CD14-positive monocyte (primary cell): ENCODE results near the gene PMS1. TPM values are rescaled to one million over a fixed set of nuclear protein-coding genes. Genes with fewer than 3 reads are reported as not detected.
A peak's percentile ranks its signal among the peaks of the same experiment; 100 is the strongest.

Experiments used
- DNase-seq, 3 donors: peaks; one replicate each; pipeline ENCODE4 v3.0.0-alpha.2; 2011 to 2022
- H2AFZ ChIP-seq: 2 replicates; pipeline ENCODE4 v1.6.0; 2012; ENCODE audit warnings: mild to moderate bottlenecking, low read depth, low read length, inconsistent platforms; ENCODE audit not compliant: insufficient read depth, poor library complexity, severe bottlenecking
- H3K27ac ChIP-seq, 2 donors: 1 replicate in 1 of 2; 2 replicates in 1 of 2; pipeline ENCODE4 v1.5.1; 2012 to 2013; ENCODE audit warnings: low read length in 2 of 2, control low read depth in 1 of 2, inconsistent platforms in 1 of 2, low read depth in 1 of 2, mild to moderate bottlenecking in 1 of 2
- H3K27me3 ChIP-seq, 2 donors: one replicate each; pipeline versions ENCODE4 v1.6.0 to v1.6.1; 2011 to 2013; ENCODE audit warnings: low read length in 2 of 2; ENCODE audit not compliant: control insufficient read depth in 2 of 2, insufficient read depth in 2 of 2
- H3K36me3 ChIP-seq, 2 donors: replicated peaks in 1 of 2; 1 replicate in 1 of 2; 2 replicates in 1 of 2; pipeline versions ENCODE4 v1.5.1 to v1.6.1; 2012 to 2013; ENCODE audit warnings: low read length in 2 of 2, control low read depth in 1 of 2, inconsistent platforms in 1 of 2, mild to moderate bottlenecking in 1 of 2; ENCODE audit not compliant: insufficient read depth in 2 of 2, control insufficient read depth in 1 of 2
- H3K4me1 ChIP-seq, 2 donors: 1 replicate in 1 of 2; 2 replicates in 1 of 2; pipeline versions ENCODE4 v1.5.1 to v1.6.1; 2012 to 2013; ENCODE audit warnings: low read length in 2 of 2, control low read depth in 1 of 2, inconsistent platforms in 1 of 2, mild to moderate bottlenecking in 1 of 2, moderate library complexity in 1 of 2; ENCODE audit not compliant: insufficient read depth in 2 of 2, control insufficient read depth in 1 of 2
- H3K4me2 ChIP-seq: replicated peaks from 2 replicates; pipeline ENCODE3; 2012; ENCODE audit warnings: low read length, moderate library complexity, mild to moderate bottlenecking; ENCODE audit not compliant: poor library complexity, severe bottlenecking; ENCODE audit errors: extremely low read depth
- H3K4me3 ChIP-seq, 3 experiments: fragments of 200-600 bp in 1 of 3; sonication (generic) in 1 of 3; replicated peaks in 1 of 3; 1 replicate in 2 of 3; 2 replicates in 1 of 3; pipeline ENCODE4 v1.5.1; 2011 to 2013; ENCODE audit warnings: low read length in 3 of 3, mild to moderate bottlenecking in 3 of 3, control low read depth in 2 of 3, low read depth in 2 of 3, inconsistent platforms in 1 of 3, moderate library complexity in 1 of 3
- H3K79me2 ChIP-seq: 2 replicates; pipeline ENCODE4 v1.6.0; 2012; ENCODE audit warnings: mild to moderate bottlenecking, control low read depth, inconsistent platforms, low read length, moderate library complexity; ENCODE audit not compliant: insufficient read depth
- H3K9ac ChIP-seq: 2 replicates; pipeline ENCODE4 v1.6.0; 2017; ENCODE audit warnings: low read length, mild to moderate bottlenecking; ENCODE audit not compliant: insufficient read depth, poor library complexity, severe bottlenecking
- H3K9me3 ChIP-seq, 2 donors: replicated peaks in 1 of 2; 1 replicate in 1 of 2; 2 replicates in 1 of 2; pipeline versions ENCODE4 v1.5.1 to v1.6.1; 2012 to 2013; ENCODE audit warnings: low read length in 2 of 2, control low read depth in 1 of 2; ENCODE audit not compliant: control insufficient read depth in 1 of 2, insufficient read depth in 1 of 2
- H4K20me1 ChIP-seq: 2 replicates; pipeline ENCODE4 v1.6.0; 2012; ENCODE audit warnings: mild to moderate bottlenecking, low read length, control low read depth, moderate library complexity; ENCODE audit not compliant: insufficient read depth
- H3K27ac Mint-ChIP-seq, 7 donors: one replicate each; pipeline ENCODE4 v1.8.0; 2020; ENCODE audit warnings: mild to moderate bottlenecking in 7 of 7, mixed read lengths in 7 of 7, moderate library complexity in 6 of 7, inconsistent platforms in 2 of 7
- H3K27me3 Mint-ChIP-seq, 3 donors: one replicate each; pipeline ENCODE4 v1.8.0; 2021 to 2022; ENCODE audit warnings: low read depth in 3 of 3, mild to moderate bottlenecking in 3 of 3, mixed read lengths in 3 of 3, moderate library complexity in 3 of 3, inconsistent platforms in 1 of 3
- H3K36me3 Mint-ChIP-seq, 2 donors: one replicate each; pipeline ENCODE4 v1.8.0; 2020; ENCODE audit warnings: mixed read lengths in 2 of 2, inconsistent platforms in 1 of 2, mild to moderate bottlenecking in 1 of 2
- H3K4me1 Mint-ChIP-seq: one replicate; pipeline ENCODE4 v1.8.0; 2020; ENCODE audit warnings: mild to moderate bottlenecking, mixed read lengths
- H3K4me3 Mint-ChIP-seq, 2 donors: one replicate each; pipeline ENCODE4 v1.8.0; 2020; ENCODE audit warnings: mild to moderate bottlenecking in 2 of 2, mixed read lengths in 2 of 2, moderate library complexity in 1 of 2
- H3K9me3 Mint-ChIP-seq, 7 donors: one replicate each; pipeline ENCODE4 v1.8.0; 2020 to 2022; ENCODE audit warnings: mixed read lengths in 7 of 7, mild to moderate bottlenecking in 6 of 7, moderate library complexity in 6 of 7, inconsistent platforms in 2 of 7
- CTCF ChIP-seq: fragments of 200-600 bp; IDR thresholded peaks from one replicate; pipeline ENCODE4 v1.8.0; 2022; ENCODE audit warnings: antibody characterized with exemption, mild to moderate bottlenecking
- whole genome bisulfite sequencing: methylation state at CpG from one replicate; pipeline ENCODE4 v1.1.5; 2013; ENCODE audit warnings: missing lambda C conversion rate; ENCODE audit not compliant: insufficient coverage; 5-methylcytosine and 5-hydroxymethylcytosine counted together
- intact Hi-C, 2 donors: fragments of 100-400 bp; cut with micrococcal nuclease; formaldehyde crosslinking; loops; one replicate each; pipeline versions ENCODE4 v1.15.0 to v1.15.1; 2023
- polyA plus RNA-seq, 3 donors: library from polyadenylated mRNA; depleted of rRNA in 1 of 3; unstranded in 2 of 3; stranded (reverse) in 1 of 3; fragments of 300-500 nt in 2 of 3; fragments of >200 nt in 1 of 3; fragmentation: Illumina TruSeq in 2 of 3; gene quantifications; 1 replicate in 2 of 3; 2 replicates in 1 of 3; pipeline ENCODE4 v1.2.3, GENCODE V29; 2012 to 2021

Gene PMS1
- polyA plus RNA-seq, 3 donors: 3.7 to 7.8 (median 5.7) TPM

GRCh38 chr2:189794310-189794709 is 10.1 kb downstream of the PMS1 start:
- no peaks in the 10 kb centered on the region for H3K27me3 Mint-ChIP-seq
- H3K4me3 Mint-ChIP-seq: no peak overlapping the region
- H3K27ac ChIP-seq: no peak overlapping the region
- no peak overlapping the region for H3K9ac ChIP-seq
- H3K79me2 ChIP-seq: peaks cover 14% of the 10 kb centered on the region
- H3K9me3 Mint-ChIP-seq: no peaks in the 10 kb centered on the region
- peaks cover 36 to 61% of the 10 kb centered on the region in 2 donors for H3K36me3 ChIP-seq
- H3K9me3 ChIP-seq: no peaks in the 10 kb centered on the region
- H3K4me3 ChIP-seq: no peak overlapping the region
- no peak overlapping the region for H3K4me2 ChIP-seq
- no peak for DNase-seq
- H4K20me1 ChIP-seq: no peaks in the 10 kb centered on the region
- no peak overlapping the region for H2AFZ ChIP-seq
- TF ChIP-seq CTCF: no peak
- intact Hi-C loops: no loop called here
- H3K4me1 Mint-ChIP-seq: peaks cover 7% of the 10 kb centered on the region
- no CpG with 5 or more reads among the region's 1 CpG for WGBS
- no peak overlapping the region for H3K27ac Mint-ChIP-seq
- H3K36me3 Mint-ChIP-seq: peaks cover 35 to 36% of the 10 kb centered on the region in 2 donors
- H3K4me1 ChIP-seq: no peaks in the 10 kb centered on the region
- no peaks in the 10 kb centered on the region for H3K27me3 ChIP-seq

GRCh38 chr2:189797902-189798301 is 13.7 kb downstream of the PMS1 start:
- Histone ChIP-seq H3K9ac (peak overlapping the region; percentile 1), H3K36me3 (peaks cover 43 to 68% of the 10 kb centered on the region in 2 donors), H3K79me2 (no peaks in the 10 kb centered on the region), H3K4me2 (no peak overlapping the region), H3K4me1 (no peaks in the 10 kb centered on the region), H2AFZ (no peak overlapping the region), H3K4me3 (no peak overlapping the region), H3K27me3 (no peaks in the 10 kb centered on the region), H3K27ac (peak overlapping the region in 1 of 2 donors; percentile 14), H3K9me3 (no peaks in the 10 kb centered on the region), H4K20me1 (no peaks in the 10 kb centered on the region)
- intact Hi-C loops: no loop called here
- Mint-ChIP-seq H3K36me3 (peaks cover 34 to 39% of the 10 kb centered on the region in 2 donors), H3K27me3 (no peaks in the 10 kb centered on the region), H3K4me1 (peaks cover 7% of the 10 kb centered on the region), H3K9me3 (no peaks in the 10 kb centered on the region), H3K4me3 (no peak overlapping the region), H3K27ac (no peak overlapping the region)
- no peak for DNase-seq
- WGBS: 87% methylated on average over 5 of the region's 6 CpGs
- TF ChIP-seq CTCF: no peak
